A549 treated with RU486 at 1 μM for 4 hours (cell line): ENCODE data around the gene COL28A1. TPM values are rescaled to one million over a fixed set of nuclear protein-coding genes. Genes with fewer than 3 reads are reported as not detected.

Source experiments
- total RNA-seq: library from RNA; stranded (reverse); fragments of 200-300 nt; extraction: Qiagen RNA extraction; gene quantifications from 5 replicates; pipeline ENCODE4 v1.2.3, GENCODE V29; 2022; ENCODE audit warnings: low read depth

Gene COL28A1
- 0.33 to 0.99 TPM (median 0.49 TPM) in 5 replicates for total RNA-seq

GRCh38 chr7:7535691-7536090 lies at the start of gene COL28A1:
COL28A1 (minus strand) TSS chr7:7535873; CDS start chr7:7532875, 2,998 bp downstream.

GRCh38 chr7:7566651-7567611 lies 31.3 kb upstream of the COL28A1 start, which contains the start of gene MIOS:
MIOS (plus strand) TSS chr7:7566884; CDS start chr7:7572476, 5,592 bp downstream.

Other genes with a start within 250 kb of the COL28A1 start
- 10.6 to 21.6 TPM (median 19.2 TPM) in 5 replicates for gene MIOS, start 31.0 kb upstream of the COL28A1 start, total RNA-seq
- gene UMAD1, start 104.9 kb upstream of the COL28A1 start, total RNA-seq: 8.8 to 12.0 TPM (median 11.2 TPM) in 5 replicates
- 85.5 to 100 TPM (median 94.7 TPM) in 5 replicates for gene RPA3, start 182.7 kb upstream of the COL28A1 start, total RNA-seq